ENCODE data around the gene DGAT2. TPM values are rescaled to one million over a fixed set of nuclear protein-coding genes. Genes with fewer than 3 reads are reported as not detected.

DGAT2 gene
- total RNA-seq, 6 donors from 2014 or later = 2.1 to 17.3 (median 10.4) TPM

DNA sequence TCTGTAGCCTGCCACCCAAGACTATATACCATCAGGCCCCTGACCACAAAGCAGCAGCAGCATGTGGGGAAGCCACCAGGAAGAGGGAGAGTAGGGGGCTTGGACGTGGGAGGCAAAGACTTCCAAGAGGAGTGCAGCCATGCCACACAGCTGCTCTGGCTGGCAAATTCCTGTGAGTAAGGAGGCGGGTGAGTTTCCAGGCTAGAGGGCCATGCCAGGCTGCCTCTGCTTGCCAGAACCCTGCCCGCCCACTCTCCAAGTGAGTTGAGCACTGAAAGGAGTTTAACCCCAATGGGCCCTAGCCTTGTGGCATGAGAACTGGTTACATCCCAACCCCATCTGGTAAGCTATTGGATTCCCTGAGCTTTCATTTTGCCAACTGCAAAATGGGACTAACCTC, 4.7 kb upstream of the DGAT2 start:
- H3K4me1 ChIP-seq = peaks cover 11 to 36% (median 22%) of the 10 kb centered on the region in 4 donors
- 47 to 78% methylated on average over 3 of the region's 3 CpGs for WGBS, 2 donors
- no peak overlapping the region for H3K4me3 ChIP-seq
- ATAC-seq (ENCODE audit: low FRiP score in 2 of 2) = no peak
- no peaks in the 10 kb centered on the region for H3K9me3 ChIP-seq
- TF ChIP-seq POLR2A (IDR thresholded peaks at IDR 0.05) = no peak
- TF ChIP-seq EP300 (IDR thresholded peaks at IDR 0.05) = no peak
- TF ChIP-seq POLR2AphosphoS5 (IDR thresholded peaks at IDR 0.05) = no peak
- TF ChIP-seq, protein P1, sequence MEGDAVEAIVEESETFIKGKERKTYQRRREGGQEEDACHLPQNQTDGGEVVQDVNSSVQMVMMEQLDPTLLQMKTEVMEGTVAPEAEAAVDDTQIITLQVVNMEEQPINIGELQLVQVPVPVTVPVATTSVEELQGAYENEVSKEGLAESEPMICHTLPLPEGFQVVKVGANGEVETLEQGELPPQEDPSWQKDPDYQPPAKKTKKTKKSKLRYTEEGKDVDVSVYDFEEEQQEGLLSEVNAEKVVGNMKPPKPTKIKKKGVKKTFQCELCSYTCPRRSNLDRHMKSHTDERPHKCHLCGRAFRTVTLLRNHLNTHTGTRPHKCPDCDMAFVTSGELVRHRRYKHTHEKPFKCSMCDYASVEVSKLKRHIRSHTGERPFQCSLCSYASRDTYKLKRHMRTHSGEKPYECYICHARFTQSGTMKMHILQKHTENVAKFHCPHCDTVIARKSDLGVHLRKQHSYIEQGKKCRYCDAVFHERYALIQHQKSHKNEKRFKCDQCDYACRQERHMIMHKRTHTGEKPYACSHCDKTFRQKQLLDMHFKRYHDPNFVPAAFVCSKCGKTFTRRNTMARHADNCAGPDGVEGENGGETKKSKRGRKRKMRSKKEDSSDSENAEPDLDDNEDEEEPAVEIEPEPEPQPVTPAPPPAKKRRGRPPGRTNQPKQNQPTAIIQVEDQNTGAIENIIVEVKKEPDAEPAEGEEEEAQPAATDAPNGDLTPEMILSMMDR (IDR thresholded peaks at IDR 0.05) = no peak
- H3K27ac ChIP-seq = peak overlapping the region in 1 of 4 donors; percentile 74
- peaks cover 0 to 4% (median 0%) of the 10 kb centered on the region in 4 donors for H3K27me3 ChIP-seq
- DNase-seq = no peak
- H3K36me3 ChIP-seq = no peaks in the 10 kb centered on the region

DNA sequence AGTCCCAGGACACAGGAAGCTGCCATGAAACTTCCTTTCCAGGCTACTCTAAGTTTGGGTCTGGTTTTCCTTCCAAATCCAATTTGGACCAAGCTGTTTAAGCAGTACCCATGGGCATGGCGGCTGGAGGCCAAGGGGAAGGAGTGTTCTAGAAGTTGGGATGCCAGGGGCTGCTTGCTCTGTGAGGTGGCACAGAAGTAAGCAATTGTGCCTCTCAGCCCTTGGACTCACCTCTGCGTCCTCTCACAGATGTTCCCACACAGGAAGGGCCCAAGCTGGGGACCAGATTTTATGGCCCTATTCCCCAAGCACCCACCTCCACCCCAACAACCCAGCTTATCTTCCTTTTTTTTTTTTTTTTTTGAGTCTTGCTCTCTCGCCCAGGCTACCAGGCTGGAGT, 3.5 kb upstream of the DGAT2 start:
- no peaks in the 10 kb centered on the region for H3K9me3 ChIP-seq
- no peak overlapping the region for H3K4me3 ChIP-seq
- no peak for TF ChIP-seq POLR2AphosphoS5 (IDR thresholded peaks at IDR 0.05)
- TF ChIP-seq EP300 (IDR thresholded peaks at IDR 0.05) = no peak
- TF ChIP-seq, protein P1 (IDR thresholded peaks at IDR 0.05) = no peak
- TF ChIP-seq POLR2A (IDR thresholded peaks at IDR 0.05) = no peak
- no peak overlapping the region for H3K27ac ChIP-seq
- peaks cover 13 to 43% (median 30%) of the 10 kb centered on the region in 4 donors for H3K4me1 ChIP-seq
- H3K27me3 ChIP-seq = peaks cover 0 to 10% (median 0%) of the 10 kb centered on the region in 4 donors
- H3K36me3 ChIP-seq = no peaks in the 10 kb centered on the region
- DNase-seq = no peak
- WGBS, 2 donors = 90 to 96% methylated on average over 3 of the region's 3 CpGs
- no peak for ATAC-seq (ENCODE audit: low FRiP score in 2 of 2)

GRCh38 chr11:75766443-75767227, 1.9 kb upstream of the DGAT2 start:
- Histone ChIP-seq H3K36me3 (no peaks in the 10 kb centered on the region), H3K27me3 (peaks cover 0 to 10% (median 0%) of the 10 kb centered on the region in 4 donors), H3K4me3 (no peak overlapping the region), H3K4me1 (peaks cover 13 to 57% (median 39%) of the 10 kb centered on the region in 4 donors), H3K9me3 (no peaks in the 10 kb centered on the region), H3K27ac (no peak overlapping the region)
- DNase-seq (no peak), ATAC-seq (ENCODE audit: low FRiP score in 2 of 2) (no peak)
- 77 to 79% methylated on average over 4 of the region's 4 CpGs for WGBS, 2 donors
- no peak for TF ChIP-seq POLR2AphosphoS5 (IDR thresholded peaks at IDR 0.05)
- no peak for TF ChIP-seq POLR2A (IDR thresholded peaks at IDR 0.05)
- TF ChIP-seq EP300 (IDR thresholded peaks at IDR 0.05) = no peak
- TF ChIP-seq, protein P1 (IDR thresholded peaks at IDR 0.05) = no peak

GRCh38 chr11:75767228-75767572, 1.4 kb upstream of the DGAT2 start:
- DNase-seq (no peak), ATAC-seq (ENCODE audit: low FRiP score in 2 of 2) (no peak)
- no peaks in the 10 kb centered on the region for H3K9me3 ChIP-seq
- WGBS, 2 donors = 90 to 95% methylated on average over 6 of the region's 6 CpGs
- H3K27me3 ChIP-seq = peaks cover 0 to 10% (median 0%) of the 10 kb centered on the region in 4 donors
- peaks cover 16 to 53% (median 41%) of the 10 kb centered on the region in 4 donors for H3K4me1 ChIP-seq
- no peaks in the 10 kb centered on the region for H3K36me3 ChIP-seq
- TF ChIP-seq POLR2A (IDR thresholded peaks at IDR 0.05) (no peak), EP300 (IDR thresholded peaks at IDR 0.05) (no peak), POLR2AphosphoS5 (IDR thresholded peaks at IDR 0.05) (no peak)
- TF ChIP-seq, protein P1 (IDR thresholded peaks at IDR 0.05) = no peak
- no peak overlapping the region for H3K4me3 ChIP-seq
- H3K27ac ChIP-seq = no peak overlapping the region

- Histone ChIP-seq H3K4me1 (peaks cover 16 to 48% (median 37%) of the 10 kb centered on the region in 4 donors), H3K27me3 (peaks cover 0 to 10% (median 0%) of the 10 kb centered on the region in 4 donors), H3K36me3 (no peaks in the 10 kb centered on the region), H3K27ac (no peak overlapping the region), H3K4me3 (peak overlapping the region in 2 of 4 donors; percentile 50 to 57), H3K9me3 (no peaks in the 10 kb centered on the region)
- 27 to 41% methylated on average over 1 of the region's 1 CpG for WGBS, 2 donors
- no peak for DNase-seq
- no peak for TF ChIP-seq POLR2A (IDR thresholded peaks at IDR 0.05)
- TF ChIP-seq, protein P1 (IDR thresholded peaks at IDR 0.05) = no peak
- no peak for TF ChIP-seq POLR2AphosphoS5 (IDR thresholded peaks at IDR 0.05)
- TF ChIP-seq EP300 (IDR thresholded peaks at IDR 0.05) = no peak
- ATAC-seq (ENCODE audit: low FRiP score in 2 of 2) = no peak
Measured at GRCh38 chr11:75767793-75768111, 826 bp upstream of the DGAT2 start.

Measured in upper lobe of left lung (tissue), 6 donors.